ENCODE data around the gene DIP2C. TPM values are rescaled to one million over a fixed set of nuclear protein-coding genes. Genes with fewer than 3 reads are reported as not detected.
A peak's percentile ranks its signal among the peaks of the same experiment; 100 is the strongest.

Gene DIP2C
- total RNA-seq, 2 donors from 2014 or later: 11.0 to 12.2 TPM

DNA sequence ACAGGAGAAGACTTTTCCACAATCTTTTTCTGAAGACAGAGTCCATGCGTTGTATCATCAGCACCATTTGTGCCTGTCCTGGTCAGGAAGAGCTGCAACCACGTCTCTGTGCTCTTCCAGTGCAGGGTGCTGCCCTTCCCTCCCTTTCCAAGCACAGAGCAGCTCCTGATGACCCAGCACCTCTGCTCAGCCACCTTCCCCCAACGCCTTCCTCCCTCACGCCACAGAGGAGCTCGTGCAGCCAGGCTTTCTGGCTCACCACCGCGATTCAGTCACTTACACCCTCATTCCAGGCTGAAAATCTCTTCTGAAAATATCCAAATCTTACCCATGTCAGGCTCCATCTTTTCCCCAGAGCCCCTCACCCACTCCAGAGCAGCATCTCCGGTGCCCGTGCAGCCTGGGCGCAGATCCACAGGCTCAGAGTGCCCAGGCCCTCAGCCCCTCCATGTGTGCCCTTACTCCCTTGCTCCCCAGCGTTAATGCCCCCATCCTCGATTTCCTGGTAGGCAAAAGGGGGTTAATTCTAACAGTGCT, 181.5 kb downstream of the DIP2C start:
- ATAC-seq (no peak), DNase-seq (peak in 1 of 2 donors; percentile 16)
- intact Hi-C loops (cut with DNase I, micrococcal nuclease): loop anchor here in 1 of 2 donors (10.0 kb wide), 1 partner anchor 177 kb away; the partner anchor contains the start of gene DIP2C

- intact Hi-C loops (cut with DNase I, micrococcal nuclease): loop anchor here in 1 of 2 donors (10.0 kb wide), 1 partner anchor 177 kb away; the partner anchor contains the start of gene DIP2C
- no peak for ATAC-seq
These were observed 182.1 kb downstream of the DIP2C start for GRCh38 chr10:507355-507699.

DNA sequence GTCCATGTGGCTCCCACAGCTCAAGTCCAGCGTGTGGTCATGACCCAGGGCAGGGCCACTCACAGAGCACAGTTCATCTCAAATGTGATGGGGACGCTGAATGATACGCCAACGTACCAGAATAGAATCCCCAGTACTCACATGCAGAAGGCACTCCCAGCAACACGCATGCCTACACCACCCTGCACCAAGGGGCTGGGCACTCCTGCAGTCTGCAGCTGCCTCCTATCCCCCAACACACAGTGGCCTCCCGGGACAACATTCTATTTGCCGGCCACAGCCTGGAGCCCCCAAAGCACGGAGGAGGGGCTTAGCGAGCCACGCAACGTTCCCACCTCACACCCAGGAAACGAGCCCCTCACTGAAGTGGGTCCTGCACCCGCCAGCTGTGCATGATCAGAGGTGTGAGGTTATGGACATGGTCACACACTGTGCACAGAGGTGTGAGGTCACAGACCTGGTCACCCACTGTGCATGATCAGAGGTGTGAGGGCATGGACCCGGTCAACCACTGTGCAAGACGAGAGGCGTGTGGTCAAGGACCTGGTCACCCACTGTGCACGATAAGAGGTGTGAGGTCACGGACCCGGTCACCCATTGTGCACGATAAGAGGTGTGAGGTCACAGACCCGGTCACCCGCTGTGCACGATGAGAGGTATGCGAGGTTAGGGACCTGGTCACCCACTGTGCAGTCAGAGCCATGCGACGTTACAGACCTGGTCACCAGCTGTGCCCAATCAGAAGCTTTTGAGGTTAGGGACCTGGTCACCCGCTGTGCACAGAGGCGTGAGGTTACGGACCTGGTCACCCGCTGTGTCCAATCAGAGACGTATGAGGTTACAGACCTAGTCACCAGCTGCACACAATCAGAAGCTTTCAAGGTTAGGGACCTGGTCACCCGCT, 182.8 kb downstream of the DIP2C start:
- intact Hi-C loops (cut with DNase I, micrococcal nuclease): loop anchor here in 1 of 2 donors (10.0 kb wide), 1 partner anchor 178 kb away; the partner anchor contains the start of gene DIP2C
- no peak for ATAC-seq

More at GRCh38 chr10:507355-507699, 182.1 kb downstream of the DIP2C start:
- DNase-seq: no peak

DNA sequence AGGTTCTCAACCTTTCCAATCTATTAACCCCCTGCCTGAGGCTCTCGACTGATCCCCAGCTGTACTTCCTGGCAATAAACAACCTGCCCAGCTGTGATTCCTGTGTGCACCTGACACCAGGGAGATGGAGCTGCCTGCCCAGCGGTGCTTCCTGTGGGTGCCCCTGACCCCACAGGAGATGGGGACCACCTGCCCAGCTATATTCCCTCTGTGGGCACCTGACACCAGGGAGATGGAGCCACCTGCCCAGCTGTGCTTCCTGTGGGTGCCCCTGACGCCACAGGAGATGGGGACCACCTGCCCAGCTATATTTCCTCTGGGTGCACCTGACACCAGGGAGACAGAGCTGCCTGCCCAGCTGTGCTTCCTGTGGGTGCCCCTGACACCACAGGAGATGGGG, 184.0 kb downstream of the DIP2C start:
- peak in 1 of 2 donors; percentile 15 for DNase-seq
- intact Hi-C loops (cut with DNase I, micrococcal nuclease): loop anchor here in 1 of 2 donors (10.0 kb wide), 1 partner anchor 179 kb away; the partner anchor contains the start of gene DIP2C
- ATAC-seq: no peak

More for the DNA sequence above, 182.8 kb downstream of the DIP2C start:
- DNase-seq: peak in 1 of 2 donors; percentile 2

DNA sequence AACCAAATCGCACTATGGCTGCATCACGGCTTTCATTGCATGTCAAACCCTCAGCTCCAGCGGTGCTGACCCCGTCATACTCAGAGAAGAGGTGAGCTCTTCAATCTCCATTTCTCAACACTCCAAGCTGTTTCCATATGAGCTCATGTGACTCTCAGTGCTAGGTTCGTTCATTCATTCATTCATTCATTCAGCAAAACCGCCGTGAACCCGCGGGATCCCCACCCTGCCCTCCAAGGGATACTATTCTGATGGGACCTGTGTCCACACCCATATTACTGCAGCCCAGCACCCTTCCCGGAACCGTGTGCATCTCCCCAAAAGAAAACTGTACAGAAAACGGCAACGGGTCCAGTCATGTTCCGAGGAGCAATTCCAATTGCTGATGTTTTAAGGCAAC, 184.7 kb downstream of the DIP2C start:
- intact Hi-C loops (cut with DNase I, micrococcal nuclease): loop anchor here in 1 of 2 donors (10.0 kb wide), 1 partner anchor 180 kb away; the partner anchor contains the start of gene DIP2C

GRCh38 chr10:504121-504611, 185.3 kb downstream of the DIP2C start:
- peak in 1 of 2 donors; percentile 3 for DNase-seq
- intact Hi-C loops (cut with DNase I, micrococcal nuclease): loop anchor here in 1 of 2 donors (10.0 kb wide), 1 partner anchor 181 kb away; the partner anchor contains the start of gene DIP2C
- ATAC-seq: no peak

More for the DNA sequence above, 184.7 kb downstream of the DIP2C start:
- ATAC-seq (no peak), DNase-seq (peak in 1 of 2 donors; percentile 1)

- ATAC-seq (no peak), DNase-seq (peak; percentile 2 to 16)
- intact Hi-C loops (cut with DNase I, micrococcal nuclease): loop anchor here in 1 of 2 donors (10.0 kb wide), 1 partner anchor 183 kb away; the partner anchor contains the start of gene DIP2C
These were observed 187.9 kb downstream of the DIP2C start for GRCh38 chr10:501596-501995.

DNA sequence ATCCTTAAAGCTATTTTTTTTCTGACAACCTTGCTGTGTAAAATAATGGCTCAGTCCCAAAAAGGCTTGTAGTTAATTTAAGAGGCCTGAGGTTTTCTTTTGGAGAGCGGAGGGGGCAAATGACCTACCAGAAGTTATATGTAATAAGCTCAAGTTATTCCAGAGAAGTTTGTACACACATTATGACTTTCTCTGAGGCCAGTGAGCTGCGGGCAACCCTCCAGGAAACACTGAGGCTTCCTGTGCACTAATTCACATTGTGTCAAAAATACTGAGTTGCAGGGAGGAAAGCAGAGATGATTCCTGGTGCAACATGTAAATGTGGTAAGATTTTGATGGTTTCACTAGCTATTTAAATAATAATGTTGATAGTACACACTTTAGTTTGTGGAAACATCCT, 188.6 kb downstream of the DIP2C start:
- peak; percentile 6 to 29 for DNase-seq
- intact Hi-C loops (cut with DNase I, micrococcal nuclease): loop anchor here in 1 of 2 donors (10.0 kb wide), 1 partner anchor 184 kb away; the partner anchor contains the start of gene DIP2C
- ATAC-seq: no peak

DNA sequence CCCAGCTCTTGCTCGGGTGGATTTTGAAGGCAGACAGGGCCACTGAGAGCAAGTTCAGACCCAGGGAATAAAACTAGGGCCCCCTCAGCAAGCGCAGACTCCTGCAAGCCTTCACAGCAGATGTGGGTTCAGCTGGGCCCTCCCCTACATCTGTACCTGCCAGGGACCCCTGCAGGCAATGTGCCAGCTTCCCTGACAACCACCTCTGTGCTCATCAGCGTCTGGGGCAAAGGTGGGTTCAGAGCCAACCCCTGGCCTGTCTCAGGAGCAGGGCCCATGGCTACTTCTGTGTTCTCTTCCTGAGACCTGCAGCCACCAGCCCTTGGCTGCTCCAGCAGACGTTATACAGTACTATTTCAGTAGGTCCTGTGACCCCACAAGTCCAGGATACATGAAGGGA, 189.5 kb downstream of the DIP2C start:
- intact Hi-C loops (cut with DNase I, micrococcal nuclease): loop anchor here in 1 of 2 donors (10.0 kb wide), 1 partner anchor 185 kb away; the partner anchor contains the start of gene DIP2C
- ATAC-seq: no peak
- DNase-seq: peak; percentile 2 to 17

GRCh38 chr10:498760-499435, 190.6 kb downstream of the DIP2C start:
- intact Hi-C loops (cut with DNase I, micrococcal nuclease): no loop called here
- ATAC-seq: no peak
- DNase-seq: peak in 1 of 2 donors; percentile 1

DNA sequence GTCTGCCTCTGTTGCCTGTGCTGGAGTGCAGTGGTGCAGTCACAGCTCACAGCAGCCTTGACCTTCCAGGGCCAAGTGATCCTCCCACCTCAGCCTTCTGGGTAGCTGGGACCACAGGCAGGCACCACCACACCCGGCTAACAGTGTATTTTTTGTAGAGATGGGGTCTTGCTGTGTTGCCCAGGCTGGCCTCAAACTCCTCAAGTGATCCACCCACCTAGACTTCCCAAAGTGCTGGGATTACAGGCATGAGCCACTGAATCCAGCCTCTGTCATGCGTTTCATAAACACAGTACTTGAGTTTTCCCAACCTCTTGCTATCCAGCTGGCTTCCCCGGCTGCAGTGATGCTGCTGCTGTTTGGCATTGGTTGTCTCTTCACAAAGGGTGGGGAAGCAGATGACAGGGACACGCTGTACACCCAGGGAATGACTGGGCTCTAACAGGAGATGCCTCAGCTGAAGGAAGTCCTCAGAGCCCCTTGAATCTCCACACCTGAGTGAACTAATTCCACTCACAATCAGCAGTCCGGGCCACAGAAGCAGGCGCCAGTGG, 191.5 kb downstream of the DIP2C start:
- intact Hi-C loops (cut with DNase I, micrococcal nuclease): no loop called here
- ATAC-seq (no peak), DNase-seq (peak in 1 of 2 donors; percentile 51)

DNA sequence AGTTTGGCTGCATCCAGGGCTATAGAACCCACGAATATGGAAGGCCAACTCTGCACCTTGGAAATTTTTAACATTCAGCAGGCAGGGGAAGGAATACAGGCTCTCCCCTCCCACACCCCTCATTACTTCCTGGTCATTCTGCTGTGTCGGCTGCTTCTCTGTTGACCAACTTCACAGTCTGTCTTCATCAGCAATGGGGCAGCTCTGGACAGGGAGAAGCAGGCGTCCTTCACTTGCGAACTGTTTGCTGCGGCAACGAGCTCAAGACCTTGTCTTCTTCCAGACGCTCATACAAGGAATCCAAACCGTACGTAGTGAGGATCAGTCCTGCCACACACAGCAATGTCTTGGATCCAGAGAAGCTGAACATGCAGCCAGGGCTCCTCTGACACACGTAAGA, 192.2 kb downstream of the DIP2C start:
- ATAC-seq (peak; percentile 37), DNase-seq (no peak)
- intact Hi-C loops (cut with DNase I, micrococcal nuclease): no loop called here

DNA sequence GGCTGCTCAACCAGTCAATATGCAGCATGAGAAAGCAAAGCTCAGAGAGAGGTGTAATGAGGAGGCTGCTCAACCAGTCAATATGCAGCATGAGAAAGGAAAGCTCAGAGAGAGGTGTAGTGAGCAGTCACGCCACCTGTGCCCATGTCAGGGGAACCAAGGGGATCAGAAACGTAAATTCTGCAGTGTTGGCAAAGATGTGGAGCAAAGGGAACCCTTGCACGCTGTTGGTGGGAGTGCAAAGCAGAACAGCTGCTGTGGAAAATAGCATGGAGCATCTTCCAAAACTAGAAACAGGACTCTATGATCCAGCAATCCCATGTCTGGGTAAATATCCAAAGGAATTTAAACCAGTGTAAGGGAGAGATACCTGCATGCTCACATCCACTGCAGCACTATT, 194.9 kb downstream of the DIP2C start:
- DNase-seq: no peak
- no peak for ATAC-seq
- intact Hi-C loops (cut with DNase I, micrococcal nuclease): no loop called here

GRCh38 chr10:494149-494542, 195.3 kb downstream of the DIP2C start:
- DNase-seq (no peak), ATAC-seq (no peak)
- intact Hi-C loops (cut with DNase I, micrococcal nuclease): no loop called here

GRCh38 chr10:493391-494148, 195.9 kb downstream of the DIP2C start:
- no peak for DNase-seq
- no peak for ATAC-seq
- intact Hi-C loops (cut with DNase I, micrococcal nuclease): no loop called here

GRCh38 chr10:492836-493235, 196.6 kb downstream of the DIP2C start:
- no peak for DNase-seq
- ATAC-seq: no peak
- intact Hi-C loops (cut with DNase I, micrococcal nuclease): no loop called here

DNA sequence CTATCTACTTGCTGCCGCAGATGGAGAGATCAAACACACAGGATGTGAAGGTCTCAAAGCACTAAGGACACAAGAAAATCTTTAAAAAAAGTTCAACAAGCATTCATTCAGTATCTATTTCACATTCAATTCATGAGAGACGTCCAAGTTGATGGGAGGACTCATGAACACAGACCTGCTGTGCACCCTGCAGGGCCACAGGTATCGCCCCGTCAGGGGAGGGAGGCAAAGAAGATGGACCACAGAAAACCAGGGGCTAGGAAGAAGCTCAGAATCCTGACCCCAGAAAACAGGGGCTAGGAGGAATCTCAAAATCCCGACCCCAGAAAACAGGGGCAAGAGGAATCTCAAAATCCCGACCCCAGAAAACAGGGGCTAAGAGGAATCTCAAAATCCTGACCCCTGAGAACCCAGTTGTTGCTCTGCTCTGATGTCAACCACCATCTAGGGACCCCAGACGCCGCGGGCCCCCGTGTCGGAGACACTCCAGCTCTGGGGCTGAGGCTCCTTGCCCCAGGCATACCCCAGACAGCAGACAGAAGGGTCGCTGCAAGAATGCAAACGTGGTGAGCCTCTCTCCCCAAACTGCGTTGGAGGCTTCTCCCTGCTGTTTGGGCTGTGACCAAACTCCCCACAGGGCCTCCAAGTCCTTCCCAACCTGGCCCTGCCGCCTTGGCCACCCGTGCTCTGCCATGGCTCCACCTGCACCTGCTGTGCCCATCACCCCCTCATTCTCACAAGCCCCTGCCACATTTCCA, 197.6 kb downstream of the DIP2C start:
- DNase-seq (no peak), ATAC-seq (no peak)
- intact Hi-C loops (cut with DNase I, micrococcal nuclease): no loop called here

Measured in left colon (tissue), 2 donors.